H4 (cell line): ENCODE data around the gene KCNQ1. TPM values are rescaled to one million over a fixed set of nuclear protein-coding genes. Genes with fewer than 3 reads are reported as not detected.

Experiments used
- DNase-seq: peaks from one replicate; pipeline ENCODE4 v3.0.0-alpha.2; 2015; ENCODE audit warnings: low spot score
- total RNA-seq: library from RNA; depleted of rRNA; stranded (reverse); fragments of >200 nt; shearing (Covaris generic); gene quantifications from 2 replicates; pipeline ENCODE4 v1.2.3, GENCODE V29; 2014

KCNQ1 gene
- total RNA-seq, 1 experiment from 2014 or later = 0.04 TPM

DNA sequence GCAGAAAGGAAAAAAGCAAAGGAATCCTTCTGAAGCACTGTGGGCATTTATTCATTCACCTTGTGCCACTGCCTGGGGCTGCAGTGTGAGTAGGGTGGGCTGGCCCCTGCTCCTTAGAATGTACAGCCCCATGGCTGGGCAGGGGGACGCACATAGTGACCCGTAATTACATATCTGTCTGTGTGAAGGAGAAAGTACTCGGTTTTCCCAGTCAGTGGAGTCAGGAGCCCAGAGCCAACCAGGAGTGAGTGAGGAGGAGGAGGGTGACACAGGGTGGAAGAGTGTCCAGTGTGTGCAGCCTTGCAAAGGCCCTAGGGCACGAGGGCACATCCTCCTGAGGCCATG is 348.9 kb downstream of the KCNQ1 start:
- DNase-seq = no peak

- no peak for DNase-seq
Measured at GRCh38 chr11:2794046-2794967, 349.5 kb downstream of the KCNQ1 start.

DNA sequence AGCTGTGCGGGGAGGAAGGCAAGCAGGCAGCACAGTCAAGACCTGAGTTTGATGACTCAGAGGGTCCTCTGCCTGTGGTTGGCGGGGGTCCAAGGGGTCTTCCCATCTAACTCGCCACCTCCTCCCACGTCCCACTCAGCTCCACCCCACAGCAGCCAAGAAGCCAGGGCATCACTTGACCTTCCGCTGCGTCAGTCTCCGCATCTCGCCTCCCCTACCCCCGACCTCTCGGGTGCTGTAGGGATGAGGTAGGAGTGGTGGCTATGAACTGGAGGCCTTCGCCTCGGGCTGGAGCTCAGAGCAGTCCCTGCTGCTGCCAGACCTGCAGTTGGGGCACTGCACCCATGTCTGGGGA is 350.1 kb downstream of the KCNQ1 start:
- no peak for DNase-seq

GRCh38 chr11:2795491-2795991 is 350.7 kb downstream of the KCNQ1 start:
- DNase-seq = no peak

- no peak for DNase-seq
Measured at GRCh38 chr11:2796091-2796490, 351.3 kb downstream of the KCNQ1 start.

- DNase-seq = no peak
Measured at GRCh38 chr11:2796508-2797113, 351.8 kb downstream of the KCNQ1 start.

- DNase-seq = no peak
Measured at GRCh38 chr11:2797121-2797711, 352.4 kb downstream of the KCNQ1 start.

DNA sequence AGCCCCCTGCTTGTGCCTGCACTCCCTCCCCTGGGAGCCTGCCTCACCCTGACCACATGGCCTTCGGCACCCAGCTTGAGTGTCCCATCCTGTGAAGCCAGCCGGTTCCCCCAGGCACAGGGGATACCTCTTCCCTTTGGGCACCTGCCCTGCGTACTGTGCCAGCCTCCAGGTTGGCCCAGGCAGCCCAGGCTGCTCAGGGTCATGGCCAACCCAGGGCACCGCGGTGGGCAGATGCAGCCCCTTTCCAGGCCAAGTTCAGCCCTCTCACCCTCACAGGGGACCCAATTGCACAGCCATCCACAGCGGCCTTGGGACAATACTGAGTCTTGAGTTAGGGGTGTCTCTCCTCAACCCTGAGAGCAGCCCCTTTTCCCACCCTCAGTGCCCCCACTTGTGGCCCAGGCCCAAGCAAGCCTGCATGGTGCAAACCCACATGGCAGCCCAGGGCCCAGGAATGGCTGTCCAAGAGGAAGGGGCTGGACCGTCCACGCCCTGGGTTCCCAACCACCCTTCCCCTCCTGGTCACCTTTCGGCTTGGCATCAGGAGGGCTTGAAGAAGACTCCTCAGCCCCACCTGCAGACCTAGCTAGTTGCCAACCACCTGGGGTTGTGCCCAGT is 353.0 kb downstream of the KCNQ1 start:
- DNase-seq = no peak

DNA sequence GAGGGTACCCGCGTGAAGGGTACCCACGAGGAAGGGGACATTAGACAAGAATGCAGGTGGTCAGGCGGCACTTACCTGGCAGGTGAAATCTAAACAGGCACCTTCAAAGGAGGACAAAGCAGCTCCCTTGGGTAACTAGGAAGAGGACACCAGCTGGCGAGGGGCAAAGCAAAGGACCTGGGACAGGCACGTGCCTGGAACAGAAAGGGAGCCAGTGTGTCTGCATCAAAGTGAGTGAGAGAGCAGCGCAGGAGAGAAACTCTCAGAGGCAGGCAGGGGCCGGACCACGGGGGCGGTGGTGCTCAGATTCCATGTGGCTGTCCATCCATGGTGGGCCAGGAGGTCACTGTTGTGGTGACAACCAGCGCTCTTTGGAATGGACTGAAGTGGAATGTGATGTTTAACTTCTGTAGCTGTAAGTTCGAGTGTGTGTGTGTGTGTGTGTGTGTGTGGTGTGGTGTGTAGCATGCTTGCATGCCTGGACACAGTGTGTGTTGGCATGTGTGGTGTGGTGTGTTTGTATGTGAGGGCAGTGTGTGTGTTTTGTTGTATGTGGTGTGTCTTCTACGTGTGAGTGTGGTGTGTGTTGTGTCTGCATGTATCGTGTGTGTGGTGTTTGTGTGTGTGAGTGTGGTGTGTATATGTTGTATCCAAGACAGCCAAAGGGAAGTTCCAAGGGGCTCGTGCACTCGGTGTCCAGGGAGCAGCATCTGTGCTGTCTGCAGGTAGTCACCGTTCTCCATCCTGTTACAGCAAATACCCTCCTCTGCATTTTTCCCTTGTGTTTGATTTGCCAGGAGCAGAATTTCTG is 354.3 kb downstream of the KCNQ1 start:
- DNase-seq = no peak

- no peak for DNase-seq
Measured at GRCh38 chr11:2799881-2800654, 355.3 kb downstream of the KCNQ1 start.

DNA sequence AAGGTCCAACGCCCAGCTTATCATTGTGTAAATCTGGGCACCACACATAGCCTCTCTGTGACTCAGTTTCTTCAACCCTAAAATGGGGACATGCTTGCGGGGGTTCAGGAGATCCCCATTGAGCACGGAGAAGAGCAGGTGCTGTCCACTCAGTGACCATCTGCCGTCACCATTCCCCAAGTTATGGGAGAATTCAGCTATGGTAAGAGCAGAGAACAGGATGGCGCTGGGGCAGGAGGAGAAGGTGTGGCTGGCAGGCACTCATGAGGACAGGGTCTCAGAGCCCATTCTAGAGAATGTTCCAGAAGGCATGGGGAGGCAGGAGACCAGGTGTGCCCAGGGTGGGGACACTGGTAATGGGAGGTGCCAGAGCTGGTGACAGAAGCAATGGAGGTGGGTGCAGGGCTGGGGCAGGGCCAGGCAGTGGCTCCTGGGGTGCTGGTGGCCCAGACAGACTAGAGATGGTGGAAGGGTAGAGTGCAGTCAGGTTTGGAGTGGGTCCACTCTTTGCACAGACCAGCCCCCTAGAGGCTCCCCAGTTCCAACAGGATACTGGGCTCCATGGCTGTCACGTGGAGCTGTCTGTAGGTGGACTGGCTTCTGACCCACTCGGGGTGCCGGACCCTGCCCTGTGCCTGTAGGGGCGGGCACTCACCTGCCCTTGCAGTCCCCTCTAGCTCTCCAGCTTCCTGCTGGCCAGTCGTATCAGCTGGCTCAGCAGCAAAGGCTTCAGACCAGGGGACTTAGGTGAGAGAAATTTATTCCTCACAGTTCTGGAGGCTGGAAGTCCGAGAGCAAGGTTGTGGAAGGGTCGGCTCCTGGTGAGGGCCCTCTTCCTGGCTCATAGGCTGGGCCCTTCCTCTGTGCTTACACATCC is 356.1 kb downstream of the KCNQ1 start:
- DNase-seq = no peak

- DNase-seq = no peak
Measured at GRCh38 chr11:2801711-2802388, 357.0 kb downstream of the KCNQ1 start.

GRCh38 chr11:2802389-2803185 is 357.8 kb downstream of the KCNQ1 start:
- no peak for DNase-seq

DNA sequence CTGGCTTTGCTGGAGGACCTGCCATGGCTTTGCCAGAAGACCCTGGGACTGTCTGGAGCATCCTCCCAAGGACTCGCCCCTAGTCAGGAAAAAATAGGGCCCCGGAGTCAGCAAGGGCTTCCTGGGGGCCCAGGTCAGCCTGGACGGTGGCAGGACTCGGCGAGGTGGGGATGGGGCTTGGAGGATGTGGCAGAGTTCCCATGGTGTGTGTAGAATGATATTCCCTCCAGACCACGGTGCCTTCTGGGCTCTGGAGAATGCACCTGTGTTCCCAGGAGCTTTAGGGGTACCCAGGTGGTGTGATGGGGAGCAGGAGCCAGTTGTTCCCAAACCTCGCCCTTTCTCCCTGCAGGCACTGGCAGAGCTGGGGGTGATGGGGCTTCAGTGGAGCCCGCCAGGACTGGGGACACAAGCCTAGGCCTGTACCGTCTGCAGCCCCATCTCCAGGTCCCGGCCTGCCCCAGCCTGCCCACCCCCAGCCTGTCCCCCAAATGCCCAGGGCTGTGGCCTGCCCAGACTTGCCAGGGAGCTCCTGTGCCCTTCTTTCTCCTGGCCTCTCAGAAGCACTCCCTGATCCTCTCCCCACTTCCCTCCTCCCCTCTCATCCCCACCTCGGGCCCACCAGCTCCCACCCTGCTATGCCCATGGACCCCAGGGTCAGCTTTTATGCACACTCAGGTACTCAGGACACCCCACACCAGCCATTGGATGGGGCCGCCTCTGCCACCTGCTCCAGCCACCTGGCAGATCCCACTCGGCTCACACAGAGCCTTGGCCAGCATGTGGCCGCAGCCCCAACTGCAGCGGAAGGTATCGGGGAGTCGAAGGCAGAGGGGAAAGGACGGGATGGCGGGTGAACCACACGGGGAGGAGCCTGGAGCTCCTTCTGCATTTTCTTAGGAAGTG is 358.6 kb downstream of the KCNQ1 start:
- no peak for DNase-seq

DNA sequence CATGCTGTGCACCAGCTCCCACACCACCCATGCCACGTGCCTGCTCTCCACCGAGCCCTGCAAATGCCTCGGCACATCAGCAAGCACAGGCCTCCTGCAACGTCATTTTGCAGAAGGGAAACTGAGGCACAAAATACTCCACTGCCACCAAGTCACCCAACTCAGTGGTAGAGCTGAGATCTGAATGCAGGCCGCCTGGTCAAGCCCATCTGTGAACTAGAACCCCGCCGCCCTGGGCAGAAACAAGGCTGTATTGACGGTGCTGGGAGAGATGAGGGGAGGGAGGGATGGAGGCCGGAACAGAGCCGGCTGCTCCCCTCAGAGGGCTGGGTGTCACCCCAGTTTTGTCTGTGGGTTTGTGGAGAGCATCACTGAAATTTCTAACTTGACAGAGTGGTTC is 359.4 kb downstream of the KCNQ1 start:
- no peak for DNase-seq

GRCh38 chr11:2804701-2805387 is 360.0 kb downstream of the KCNQ1 start:
- DNase-seq = no peak
